Liver (tissue), 9 donors: ENCODE measurements around the gene RTN4. TPM values are rescaled to one million over a fixed set of nuclear protein-coding genes. Genes with fewer than 3 reads are reported as not detected.

Source experiments
- DNase-seq: peaks from one replicate; pipeline ENCODE4 v3.0.0-alpha.2; 2017; ENCODE audit warnings: low spot score
- H3K27ac ChIP-seq, 2 donors: one replicate each; pipeline ENCODE4 v1.7.0; 2013; ENCODE audit warnings: inconsistent platforms in 2 of 2, low read length in 2 of 2, control low read depth in 1 of 2, low read depth in 1 of 2, mild to moderate bottlenecking in 1 of 2
- H3K27me3 ChIP-seq, 4 donors: one replicate each; pipeline versions ENCODE4 v1.6.1 to v1.7.0; 2013; ENCODE audit warnings: low read length in 3 of 4, inconsistent platforms in 1 of 4, mild to moderate bottlenecking in 1 of 4, moderate library complexity in 1 of 4; ENCODE audit not compliant: control insufficient read depth in 4 of 4, insufficient read depth in 4 of 4
- H3K36me3 ChIP-seq, 4 donors: one replicate each; pipeline versions ENCODE4 v1.6.1 to v1.7.0; 2013; ENCODE audit warnings: low read length in 3 of 4, mild to moderate bottlenecking in 3 of 4, low read depth in 1 of 4, moderate library complexity in 1 of 4; ENCODE audit not compliant: control insufficient read depth in 4 of 4, insufficient read depth in 3 of 4
- H3K4me1 ChIP-seq, 4 donors: one replicate each; pipeline versions ENCODE4 v1.6.1 to v1.7.0; 2013; ENCODE audit warnings: low read length in 3 of 4, mild to moderate bottlenecking in 3 of 4, moderate library complexity in 1 of 4; ENCODE audit not compliant: control insufficient read depth in 4 of 4, insufficient read depth in 4 of 4
- H3K4me3 ChIP-seq, 3 donors: one replicate each; pipeline versions ENCODE4 v1.6.1 to v1.7.0; 2013; ENCODE audit warnings: low read length in 3 of 3, control low read depth in 1 of 3, low read depth in 1 of 3, mild to moderate bottlenecking in 1 of 3
- H3K9ac ChIP-seq, 2 donors: one replicate each; pipeline ENCODE4 v1.7.0; 2013; ENCODE audit warnings: low read length in 2 of 2, mild to moderate bottlenecking in 2 of 2, moderate library complexity in 2 of 2, control low read depth in 1 of 2, low read depth in 1 of 2
- H3K9me3 ChIP-seq, 4 donors: one replicate each; pipeline versions ENCODE4 v1.6.1 to v1.7.0; 2013; ENCODE audit warnings: low read length in 3 of 4; ENCODE audit not compliant: control insufficient read depth in 4 of 4
- ATF3 ChIP-seq: IDR thresholded peaks from 2 replicates; pipeline ENCODE4 v1.6.1; 2016; ENCODE audit warnings: antibody characterized with exemption
- CTCF ChIP-seq: fragments of 150-350 bp; IDR thresholded peaks from 2 replicates; pipeline ENCODE4 v1.5.1; 2017; ENCODE audit warnings: improper control_type of control experiment, low read depth, low read length; ENCODE audit not compliant: missing input control
- EGR1 ChIP-seq, 2 donors: IDR thresholded peaks; 2 replicates each; pipeline ENCODE4 v1.6.1; 2016 to 2018; ENCODE audit warnings: antibody characterized with exemption in 2 of 2, low read depth in 2 of 2
- FOXA1 ChIP-seq: IDR thresholded peaks from 2 replicates; pipeline ENCODE4 v1.6.1; 2016; ENCODE audit warnings: antibody characterized with exemption
- FOXA2 ChIP-seq: IDR thresholded peaks from 2 replicates; pipeline ENCODE4 v1.6.1; 2016; ENCODE audit warnings: antibody characterized with exemption
- GABPA ChIP-seq, 2 donors: IDR thresholded peaks in 1 of 2; conservative IDR thresholded peaks in 1 of 2; 2 replicates each; pipeline ENCODE4 v1.6.1; 2016; ENCODE audit warnings: antibody characterized with exemption in 2 of 2, mild to moderate bottlenecking in 1 of 2, moderate library complexity in 1 of 2
- HNF4A ChIP-seq, 2 donors: conservative IDR thresholded peaks; 2 replicates each; pipeline ENCODE4 v1.6.1; 2016; ENCODE audit warnings: antibody characterized with exemption in 2 of 2, mild to moderate bottlenecking in 2 of 2
- HNF4G ChIP-seq: IDR thresholded peaks from 2 replicates; pipeline ENCODE4 v1.6.1; 2016; ENCODE audit warnings: antibody characterized with exemption
- JUND ChIP-seq, 2 donors: IDR thresholded peaks; 2 replicates each; pipeline ENCODE4 v1.6.1; 2016; ENCODE audit warnings: antibody characterized with exemption in 2 of 2
- MAX ChIP-seq: IDR thresholded peaks from 2 replicates; pipeline ENCODE4 v1.6.1; 2016; ENCODE audit warnings: antibody characterized with exemption
- NR2F2 ChIP-seq: IDR thresholded peaks from 2 replicates; pipeline ENCODE4 v1.6.1; 2016; ENCODE audit warnings: antibody characterized with exemption
- RAD21 ChIP-seq, 2 donors: IDR thresholded peaks; 2 replicates each; pipeline ENCODE4 v1.6.1; 2016; ENCODE audit warnings: antibody characterized with exemption in 2 of 2, mild to moderate bottlenecking in 2 of 2
- REST ChIP-seq: IDR thresholded peaks from 2 replicates; pipeline ENCODE4 v1.6.1; 2016; ENCODE audit warnings: antibody characterized with exemption, mild to moderate bottlenecking
- RXRA ChIP-seq, 2 donors: IDR thresholded peaks; 2 replicates each; pipeline ENCODE4 v1.6.1; 2017 to 2018; ENCODE audit warnings: antibody characterized with exemption in 2 of 2, mild to moderate bottlenecking in 1 of 2
- SP1 ChIP-seq: IDR thresholded peaks from 2 replicates; pipeline ENCODE4 v1.6.1; 2018; ENCODE audit warnings: antibody characterized with exemption, mild to moderate bottlenecking
- TAF1 ChIP-seq: conservative IDR thresholded peaks from 2 replicates; pipeline ENCODE4 v1.6.1; 2016; ENCODE audit warnings: antibody characterized with exemption, mild to moderate bottlenecking
- YY1 ChIP-seq: IDR thresholded peaks from 2 replicates; pipeline ENCODE4 v1.6.1; 2016; ENCODE audit warnings: antibody characterized with exemption, mild to moderate bottlenecking
- ZBTB33 ChIP-seq: IDR thresholded peaks from 2 replicates; pipeline ENCODE4 v1.6.1; 2016; ENCODE audit warnings: antibody characterized with exemption
- WGBS: extraction: QIAGEN DNeasy Blood & Tissue Kit; methylation state at CpG from one replicate; pipeline ENCODE4 v1.1.7; 2013; 5-methylcytosine and 5-hydroxymethylcytosine counted together
- polyA plus RNA-seq, 2 donors: library from polyadenylated mRNA; stranded (reverse) in 1 of 2; unstranded in 1 of 2; fragments of 200-250 nt in 1 of 2; fragments of >200 nt in 1 of 2; fragmentation: Nextera tagmentation in 1 of 2; extraction: Ambion mirVana in 1 of 2; gene quantifications; one replicate each; pipeline versions ENCODE4 v1.2.1 to v1.2.3, GENCODE V29; 2013 to 2015
- total RNA-seq, 2 donors: library from RNA; depleted of rRNA; stranded (reverse); fragments of >200 nt; gene quantifications; one replicate each; pipeline ENCODE4 v1.2.3, GENCODE V29; 2014
- donor health status: healthy.
- donor health status: healthy.
- donor health status: healthy.
- donor health status: healthy.
- donor health status: healthy.

Gene RTN4
- total and polyA plus RNA-seq, 4 donors, result 73.5 to 348 (median 151) TPM

- no peaks in the 10 kb centered on the region for H3K9me3 ChIP-seq
- no peaks in the 10 kb centered on the region for H3K27me3 ChIP-seq
- no peaks in the 10 kb centered on the region for H3K4me1 ChIP-seq
- no peaks in the 10 kb centered on the region for H3K36me3 ChIP-seq
- H3K4me3 ChIP-seq, result no peak overlapping the region
- no peak overlapping the region for H3K27ac ChIP-seq
- no peak for TF ChIP-seq TAF1
- TF ChIP-seq ZBTB33, result no peak
- TF ChIP-seq SP1, result no peak
- no peak for TF ChIP-seq EGR1 (IDR thresholded peaks at IDR 0.05; ENCODE audit: low read depth in 2 of 2)
- TF ChIP-seq MAX, result no peak
- no peak for TF ChIP-seq RAD21 (IDR thresholded peaks at IDR 0.05)
- TF ChIP-seq NR2F2, result no peak
- WGBS, result 85% methylated on average over 3 of the region's 3 CpGs
- H3K9ac ChIP-seq, result no peak overlapping the region
- no peak for DNase-seq
Observed at GRCh38 chr2:55022476-55022875, 27.8 kb downstream of the RTN4 start.

GRCh38 chr2:55019526-55020258, 30.6 kb downstream of the RTN4 start:
- no peak for TF ChIP-seq RXRA (IDR thresholded peaks at IDR 0.05)
- no peak for TF ChIP-seq FOXA2
- TF ChIP-seq ATF3, result no peak
- TF ChIP-seq ZBTB33, result no peak
- TF ChIP-seq HNF4A (conservative IDR thresholded peaks at IDR 0.05), result no peak
- no peak for TF ChIP-seq GABPA (IDR thresholded peaks at IDR 0.05 in 1 of 2, conservative IDR thresholded peaks at IDR 0.05 in 1 of 2)
- no peak for TF ChIP-seq EGR1 (IDR thresholded peaks at IDR 0.05; ENCODE audit: low read depth in 2 of 2)
- no peak for TF ChIP-seq SP1
- TF ChIP-seq RAD21 (IDR thresholded peaks at IDR 0.05), result no peak
- TF ChIP-seq YY1, result no peak
- no peak for TF ChIP-seq REST
- TF ChIP-seq MAX, result no peak
- no peak for TF ChIP-seq CTCF
- TF ChIP-seq HNF4G, result no peak
- TF ChIP-seq FOXA1, result no peak
- no peak for TF ChIP-seq TAF1
- no peak for TF ChIP-seq NR2F2
- no peak for TF ChIP-seq JUND (IDR thresholded peaks at IDR 0.05)
- H3K4me3 ChIP-seq, result no peak overlapping the region
- H3K36me3 ChIP-seq, result no peaks in the 10 kb centered on the region
- H3K27ac ChIP-seq, result no peak overlapping the region
- H3K9ac ChIP-seq, result no peak overlapping the region
- H3K9me3 ChIP-seq, result no peaks in the 10 kb centered on the region
- WGBS, result 85% methylated on average over 5 of the region's 5 CpGs
- H3K4me1 ChIP-seq, result peaks cover 0 to 2% (median under 1%) of the 10 kb centered on the region in 4 donors
- no peaks in the 10 kb centered on the region for H3K27me3 ChIP-seq
- no peak for DNase-seq
